Astrocyte (in vitro differentiated cells and primary cell): Measurements from ENCODE around the gene PPP2R5C. TPM values are rescaled to one million over a fixed set of nuclear protein-coding genes. Genes with fewer than 3 reads are reported as not detected.

Experiments
- DNase-seq: peaks from one replicate; pipeline ENCODE4 v3.0.0-alpha.2; 2010; ENCODE audit warnings: low read depth
- FAIRE-seq: peaks from 2 replicates; lab custom pipeline; 2011; peaks lifted over from hg19 to GRCh38; lab: Jason Lieb, UNC
- H2AFZ ChIP-seq: 2 replicates; pipeline ENCODE4 v1.6.0; 2012; ENCODE audit warnings: low read depth, low read length, inconsistent platforms
- H3K27ac ChIP-seq: 2 replicates; pipeline ENCODE4 v1.5.1; 2011; ENCODE audit warnings: low read depth, low read length, inconsistent platforms
- H3K27me3 ChIP-seq: 2 replicates; pipeline ENCODE4 v1.6.0; 2011; ENCODE audit warnings: low read length, inconsistent platforms; ENCODE audit not compliant: insufficient read depth
- H3K36me3 ChIP-seq: 2 replicates; pipeline ENCODE4 v1.5.1; 2011; ENCODE audit warnings: low read length, inconsistent platforms; ENCODE audit not compliant: insufficient read depth
- H3K4me1 ChIP-seq: 2 replicates; pipeline ENCODE4 v1.5.1; 2011; ENCODE audit warnings: low read length, inconsistent platforms; ENCODE audit not compliant: insufficient read depth
- H3K4me2 ChIP-seq: 2 replicates; pipeline ENCODE4 v1.6.0; 2012; ENCODE audit warnings: low read length, inconsistent platforms
- H3K4me3 ChIP-seq: 2 replicates; pipeline ENCODE4 v1.5.1; 2011; ENCODE audit warnings: low read depth, mild to moderate bottlenecking, low read length, inconsistent platforms; ENCODE audit not compliant: insufficient read depth
- H3K79me2 ChIP-seq: 2 replicates; pipeline ENCODE4 v1.6.0; 2012; ENCODE audit warnings: mild to moderate bottlenecking, low read length, inconsistent platforms; ENCODE audit not compliant: insufficient read depth
- H3K9ac ChIP-seq: 2 replicates; pipeline ENCODE4 v1.6.0; 2012; ENCODE audit warnings: mild to moderate bottlenecking, low read length, inconsistent platforms
- H3K9me3 ChIP-seq: 2 replicates; pipeline ENCODE4 v1.5.1; 2012; ENCODE audit warnings: low read depth, mild to moderate bottlenecking, low read length, inconsistent platforms; ENCODE audit not compliant: insufficient read depth
- H4K20me1 ChIP-seq: 2 replicates; pipeline ENCODE4 v1.6.0; 2012; ENCODE audit warnings: low read length, inconsistent platforms; ENCODE audit not compliant: insufficient read depth
- H3K27ac Mint-ChIP-seq: one replicate; pipeline ENCODE4 v1.8.0; 2021; ENCODE audit warnings: mild to moderate bottlenecking, mixed read lengths; ENCODE audit not compliant: unreplicated experiment
- H3K27me3 Mint-ChIP-seq: one replicate; pipeline ENCODE4 v1.8.0; 2021; ENCODE audit warnings: low read depth, mixed read lengths; ENCODE audit not compliant: unreplicated experiment
- H3K36me3 Mint-ChIP-seq: one replicate; pipeline ENCODE4 v1.8.0; 2021; ENCODE audit warnings: low read depth, mixed read lengths; ENCODE audit not compliant: unreplicated experiment
- H3K4me1 Mint-ChIP-seq: one replicate; pipeline ENCODE4 v1.8.0; 2021; ENCODE audit warnings: low read depth, mixed read lengths; ENCODE audit not compliant: unreplicated experiment
- H3K4me3 Mint-ChIP-seq: one replicate; pipeline ENCODE4 v1.8.0; 2021; ENCODE audit warnings: mild to moderate bottlenecking, moderate library complexity, mixed read lengths; ENCODE audit not compliant: unreplicated experiment
- H3K9me3 Mint-ChIP-seq: one replicate; pipeline ENCODE4 v1.8.0; 2021; ENCODE audit warnings: mild to moderate bottlenecking, mixed read lengths; ENCODE audit not compliant: unreplicated experiment
- CTCF ChIP-seq: IDR thresholded peaks from 2 replicates; pipeline ENCODE4 v1.5.1; 2011; ENCODE audit warnings: low read depth, mild to moderate bottlenecking, inconsistent platforms, low read length, moderate library complexity; ENCODE audit not compliant: insufficient read depth
- EZH2 ChIP-seq: IDR thresholded peaks from 2 replicates; pipeline ENCODE4 v1.6.1; 2012; ENCODE audit warnings: mild to moderate bottlenecking, low read length, inconsistent platforms; ENCODE audit not compliant: insufficient read depth
- total RNA-seq: library from RNA; stranded (reverse); gene quantifications from 2 replicates; pipeline ENCODE4 v1.2.1, GENCODE V29; 2021

PPP2R5C gene
- total RNA-seq, 1 donor from 2014 or later: 102 TPM

DNA sequence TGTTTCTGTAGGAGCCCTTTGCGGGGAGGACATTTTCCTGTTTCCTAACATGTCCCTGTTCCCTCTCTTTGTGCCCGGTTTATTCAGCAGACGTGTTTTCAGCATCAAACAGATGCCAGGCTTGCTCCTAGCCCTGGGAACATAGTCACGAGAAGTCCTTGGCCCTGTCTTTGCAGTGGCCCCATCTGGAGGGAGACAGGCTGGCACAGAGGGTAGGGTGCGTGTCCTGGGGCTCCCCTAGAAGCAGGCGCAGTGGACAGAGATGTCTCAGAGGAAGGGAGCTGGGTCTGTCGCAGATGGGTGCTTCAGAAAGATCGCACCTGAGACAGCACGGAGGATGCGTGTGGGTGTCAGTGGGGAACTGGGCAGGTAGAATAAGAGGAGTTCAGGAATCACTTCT is 127.9 kb downstream of the PPP2R5C start:
- Mint-ChIP-seq H3K4me3 (no peak overlapping the region), H3K27ac (no peak overlapping the region), H3K9me3 (no peaks in the 10 kb centered on the region), H3K4me1 (no peaks in the 10 kb centered on the region), H3K36me3 (peaks cover 14% of the 10 kb centered on the region), H3K27me3 (no peaks in the 10 kb centered on the region)
- Histone ChIP-seq H4K20me1 (peaks cover 7% of the 10 kb centered on the region), H3K4me2 (no peak overlapping the region), H3K27ac (no peak overlapping the region), H3K36me3 (peaks cover 15% of the 10 kb centered on the region), H3K79me2 (no peaks in the 10 kb centered on the region), H3K9ac (no peak overlapping the region), H3K27me3 (no peaks in the 10 kb centered on the region), H3K9me3 (no peaks in the 10 kb centered on the region), H3K4me1 (no peaks in the 10 kb centered on the region), H2AFZ (no peak overlapping the region), H3K4me3 (no peak overlapping the region)
- FAIRE-seq (no peak), DNase-seq (no peak)
- no peak for TF ChIP-seq CTCF
- no peak for TF ChIP-seq EZH2

DNA sequence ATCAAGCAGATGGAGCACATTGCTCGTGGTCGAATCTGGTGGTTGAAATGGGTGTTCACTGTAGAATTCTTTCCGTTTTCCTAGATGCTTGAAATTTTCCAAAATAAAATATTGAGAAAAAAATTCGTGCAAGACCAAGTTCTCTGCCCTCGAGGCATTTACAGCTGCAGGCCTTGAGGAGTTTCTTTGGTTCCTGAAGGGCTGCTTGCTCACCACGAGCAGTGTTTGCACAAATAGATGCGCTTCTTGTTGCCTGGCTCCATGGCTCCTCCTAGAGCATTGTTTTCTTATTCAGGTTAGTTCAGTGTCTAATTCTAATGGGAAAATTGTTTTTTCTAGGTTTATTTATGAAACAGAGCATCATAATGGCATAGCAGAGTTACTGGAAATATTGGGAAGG is 128.4 kb downstream of the PPP2R5C start:
- no peaks in the 10 kb centered on the region for H3K79me2 ChIP-seq
- H3K4me1 ChIP-seq: no peaks in the 10 kb centered on the region
- Mint-ChIP-seq H3K9me3 (no peaks in the 10 kb centered on the region), H3K4me3 (no peak overlapping the region), H3K27ac (no peak overlapping the region), H3K27me3 (no peaks in the 10 kb centered on the region), H3K4me1 (no peaks in the 10 kb centered on the region), H3K36me3 (peaks cover 14% of the 10 kb centered on the region)
- FAIRE-seq: no peak
- no peak overlapping the region for H3K4me3 ChIP-seq
- no peak for DNase-seq
- no peak for TF ChIP-seq EZH2
- TF ChIP-seq CTCF: no peak
- H4K20me1 ChIP-seq: peaks cover 7% of the 10 kb centered on the region
- no peak overlapping the region for H2AFZ ChIP-seq
- no peak overlapping the region for H3K27ac ChIP-seq
- H3K36me3 ChIP-seq: peaks cover 21% of the 10 kb centered on the region
- no peaks in the 10 kb centered on the region for H3K9me3 ChIP-seq
- H3K4me2 ChIP-seq: no peak overlapping the region
- H3K9ac ChIP-seq: no peak overlapping the region
- no peaks in the 10 kb centered on the region for H3K27me3 ChIP-seq

GRCh38 chr14:101891471-101891870 is 130.0 kb downstream of the PPP2R5C start:
- H3K27me3 Mint-ChIP-seq: no peaks in the 10 kb centered on the region
- H2AFZ ChIP-seq: no peak overlapping the region
- no peaks in the 10 kb centered on the region for H3K27me3 ChIP-seq
- no peak overlapping the region for H3K27ac Mint-ChIP-seq
- no peaks in the 10 kb centered on the region for H3K9me3 Mint-ChIP-seq
- H3K9me3 ChIP-seq: no peaks in the 10 kb centered on the region
- no peak overlapping the region for H3K4me3 ChIP-seq
- peaks cover 27% of the 10 kb centered on the region for H3K36me3 ChIP-seq
- FAIRE-seq: no peak
- peaks cover 7% of the 10 kb centered on the region for H4K20me1 ChIP-seq
- no peak for DNase-seq
- H3K27ac ChIP-seq: no peak overlapping the region
- no peaks in the 10 kb centered on the region for H3K4me1 Mint-ChIP-seq
- no peak for TF ChIP-seq CTCF
- TF ChIP-seq EZH2: no peak
- peaks cover 10% of the 10 kb centered on the region for H3K36me3 Mint-ChIP-seq
- H3K4me3 Mint-ChIP-seq: no peak overlapping the region
- H3K9ac ChIP-seq: no peak overlapping the region
- H3K4me1 ChIP-seq: no peaks in the 10 kb centered on the region
- H3K79me2 ChIP-seq: no peaks in the 10 kb centered on the region
- H3K4me2 ChIP-seq: no peak overlapping the region
